Vagina (tissue), 2 donors: Measurements from ENCODE around the gene PACSIN1.

Experiments used
- CTCF ChIP-seq, 3 experiments: fragments of 450-650 bp in 2 of 3; fragments of 200-600 bp in 1 of 3; sonication (generic) in 1 of 3; IDR thresholded peaks; one replicate each; pipeline ENCODE4 v1.5.1; 2017 to 2019; ENCODE audit warnings: antibody characterized with exemption in 3 of 3, mild to moderate bottlenecking in 2 of 3, moderate library complexity in 2 of 3
- POLR2A ChIP-seq, 2 donors: fragments of 450-650 bp; IDR thresholded peaks; one replicate each; pipeline ENCODE4 v1.6.1; 2017; ENCODE audit warnings: antibody characterized with exemption in 2 of 2, mild to moderate bottlenecking in 2 of 2, moderate library complexity in 2 of 2
- POLR2AphosphoS5 ChIP-seq, 2 donors: sonication (generic); formaldehyde crosslinking; IDR thresholded peaks; one replicate each; pipeline ENCODE4 v1.9.0; 2017; ENCODE audit warnings: antibody characterized with exemption in 2 of 2, mild to moderate bottlenecking in 2 of 2, low read depth in 1 of 2; ENCODE audit not compliant: insufficient read depth in 1 of 2

- TF ChIP-seq CTCF (IDR thresholded peaks at IDR 0.05) (no peak), POLR2A (IDR thresholded peaks at IDR 0.05) (no peak), POLR2AphosphoS5 (IDR thresholded peaks at IDR 0.05; ENCODE audit: insufficient read depth in 1 of 2, low read depth in 1 of 2) (no peak)
Measured at GRCh38 chr6:34574647-34575293, 108.9 kb downstream of the PACSIN1 start.
